NCI-H1436 treated with DMSO at 0.1 percent for 48 hours (cell line): ENCODE data around the gene DLGAP5.

Experiments used
- DNase-seq: peaks from one replicate; lab custom pipeline; 2025; lab: John Stamatoyannopoulos, UW

The DLGAP5 gene, protein sequence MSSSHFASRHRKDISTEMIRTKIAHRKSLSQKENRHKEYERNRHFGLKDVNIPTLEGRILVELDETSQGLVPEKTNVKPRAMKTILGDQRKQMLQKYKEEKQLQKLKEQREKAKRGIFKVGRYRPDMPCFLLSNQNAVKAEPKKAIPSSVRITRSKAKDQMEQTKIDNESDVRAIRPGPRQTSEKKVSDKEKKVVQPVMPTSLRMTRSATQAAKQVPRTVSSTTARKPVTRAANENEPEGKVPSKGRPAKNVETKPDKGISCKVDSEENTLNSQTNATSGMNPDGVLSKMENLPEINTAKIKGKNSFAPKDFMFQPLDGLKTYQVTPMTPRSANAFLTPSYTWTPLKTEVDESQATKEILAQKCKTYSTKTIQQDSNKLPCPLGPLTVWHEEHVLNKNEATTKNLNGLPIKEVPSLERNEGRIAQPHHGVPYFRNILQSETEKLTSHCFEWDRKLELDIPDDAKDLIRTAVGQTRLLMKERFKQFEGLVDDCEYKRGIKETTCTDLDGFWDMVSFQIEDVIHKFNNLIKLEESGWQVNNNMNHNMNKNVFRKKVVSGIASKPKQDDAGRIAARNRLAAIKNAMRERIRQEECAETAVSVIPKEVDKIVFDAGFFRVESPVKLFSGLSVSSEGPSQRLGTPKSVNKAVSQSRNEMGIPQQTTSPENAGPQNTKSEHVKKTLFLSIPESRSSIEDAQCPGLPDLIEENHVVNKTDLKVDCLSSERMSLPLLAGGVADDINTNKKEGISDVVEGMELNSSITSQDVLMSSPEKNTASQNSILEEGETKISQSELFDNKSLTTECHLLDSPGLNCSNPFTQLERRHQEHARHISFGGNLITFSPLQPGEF

DNA sequence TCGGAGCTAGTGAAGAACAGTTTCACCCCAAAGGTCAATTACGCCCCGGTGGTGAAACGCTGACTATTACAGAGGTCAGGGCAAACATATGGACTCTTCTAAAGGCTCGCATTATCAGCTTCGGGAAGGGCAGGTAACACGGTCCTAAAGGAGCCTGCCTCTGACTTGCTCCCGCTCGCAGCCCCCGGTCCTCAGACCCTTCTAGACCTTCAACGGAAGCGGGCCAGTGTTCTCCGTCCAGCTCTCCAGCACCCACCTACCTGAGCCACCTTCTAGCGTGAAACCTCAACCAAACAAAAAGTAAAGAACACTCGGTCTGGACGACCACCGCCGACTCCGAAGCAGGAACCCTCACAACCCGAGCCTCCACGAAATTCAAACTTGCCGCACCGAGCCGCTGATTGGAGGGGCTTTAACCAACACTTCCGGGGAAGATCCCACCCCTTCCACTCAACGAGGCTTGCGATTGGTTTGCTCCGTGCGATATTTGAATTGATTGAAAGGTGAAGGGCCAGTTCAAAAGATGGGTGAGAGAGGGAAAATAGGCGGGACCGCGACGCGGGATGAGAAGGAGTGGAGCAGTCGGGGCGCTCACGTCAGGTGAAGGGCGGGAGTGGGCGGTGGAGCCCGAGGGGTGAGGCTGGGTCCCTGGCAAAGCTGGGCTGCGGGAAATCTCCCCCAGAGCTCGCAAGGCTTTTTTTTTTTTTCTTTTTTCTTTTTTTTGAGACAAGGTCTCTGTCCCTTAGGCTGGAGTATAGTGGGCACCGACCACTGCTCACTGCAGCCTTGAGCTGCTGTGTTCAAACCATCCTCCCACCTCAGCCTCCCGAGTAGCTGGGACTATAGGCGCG, at the start of gene DLGAP5:
DLGAP5 (minus strand) TSS at position 383 of the 851 bp plus-strand sequence. CDS start 2,406 bp downstream, outside the sequence.
- DNase-seq = peak; percentile 94

DNA sequence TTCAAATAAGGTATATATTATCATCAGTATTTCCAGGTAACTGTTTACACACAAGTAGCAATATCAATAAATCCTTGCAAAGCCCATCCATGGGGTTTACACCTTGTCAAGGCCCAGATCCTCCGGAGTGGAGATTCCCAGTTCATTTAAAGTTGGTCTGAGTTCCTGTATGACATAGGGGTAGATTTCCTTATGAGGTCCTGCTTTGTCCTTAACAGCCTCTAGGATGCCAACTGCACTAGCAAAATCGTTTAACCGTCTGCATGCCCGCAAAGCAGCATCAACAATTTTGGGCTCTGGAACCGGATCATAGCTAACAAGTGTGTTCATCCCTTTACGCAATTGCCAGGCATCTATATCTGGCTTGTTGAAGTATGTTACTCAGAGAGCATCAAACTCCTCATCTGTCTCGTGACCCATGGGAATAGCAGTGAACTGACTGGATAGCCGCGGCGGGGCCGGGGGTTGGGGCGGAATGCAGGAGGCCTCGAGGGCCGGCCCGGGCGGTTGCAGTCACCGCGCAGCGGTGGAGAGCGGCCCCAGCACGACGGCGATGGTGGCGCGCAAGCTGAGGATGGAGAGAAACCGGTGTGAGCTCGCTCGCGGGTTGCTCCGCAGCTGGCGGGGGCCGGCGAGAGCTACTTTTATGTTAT, 49.3 kb upstream of the DLGAP5 start:
- no peak for DNase-seq

DNA sequence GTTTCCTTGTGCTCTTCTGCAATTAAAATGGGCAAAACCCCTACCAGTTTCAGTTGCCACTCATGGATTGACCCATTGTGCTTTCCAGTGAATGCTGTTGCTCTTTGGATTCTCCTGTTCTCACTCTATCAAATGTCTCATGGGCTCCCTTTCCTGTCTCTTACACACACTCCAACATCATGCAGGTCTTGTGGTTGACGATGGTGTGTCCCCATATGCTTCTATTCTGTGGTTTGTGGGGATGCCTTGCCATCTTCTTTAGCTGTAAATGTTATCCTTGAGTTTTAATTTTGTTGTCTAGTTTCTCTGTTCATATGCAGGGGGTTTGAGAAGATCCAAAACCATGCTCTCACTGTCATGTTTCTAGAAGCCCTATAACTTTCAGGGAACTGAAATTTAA, 47.9 kb upstream of the DLGAP5 start:
- DNase-seq = no peak

DNA sequence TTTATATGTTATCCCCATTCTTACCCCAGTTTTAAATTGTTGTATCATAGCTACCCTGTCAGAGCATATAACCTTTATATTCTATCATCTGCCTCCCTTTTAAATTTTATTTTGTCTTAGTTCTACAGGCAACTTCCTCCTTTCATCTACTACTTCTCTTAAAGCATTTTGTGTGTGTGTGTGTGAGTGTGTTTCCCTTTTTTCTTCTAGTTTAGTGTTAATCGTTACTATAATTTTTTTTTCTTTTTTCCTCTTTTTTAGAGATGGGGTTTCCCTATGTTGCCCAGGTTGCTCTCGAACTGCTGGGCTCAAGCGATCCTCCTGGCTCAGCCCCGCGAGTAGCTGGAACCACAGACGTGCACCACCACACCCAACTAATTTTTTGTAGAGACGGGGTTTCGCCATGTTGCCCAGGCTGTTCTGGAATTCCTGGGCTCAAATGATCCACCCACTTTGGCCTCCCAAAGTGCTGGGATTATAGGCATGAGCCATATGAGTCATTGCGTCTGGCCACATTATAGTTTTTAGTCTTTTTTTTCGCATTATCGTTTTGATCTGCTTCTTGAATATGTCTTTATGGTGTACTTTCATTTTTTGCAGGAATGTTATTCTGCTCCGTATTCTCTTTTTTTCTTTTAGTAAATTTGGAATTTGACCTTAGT, 46.8 kb upstream of the DLGAP5 start:
- no peak for DNase-seq

DNA sequence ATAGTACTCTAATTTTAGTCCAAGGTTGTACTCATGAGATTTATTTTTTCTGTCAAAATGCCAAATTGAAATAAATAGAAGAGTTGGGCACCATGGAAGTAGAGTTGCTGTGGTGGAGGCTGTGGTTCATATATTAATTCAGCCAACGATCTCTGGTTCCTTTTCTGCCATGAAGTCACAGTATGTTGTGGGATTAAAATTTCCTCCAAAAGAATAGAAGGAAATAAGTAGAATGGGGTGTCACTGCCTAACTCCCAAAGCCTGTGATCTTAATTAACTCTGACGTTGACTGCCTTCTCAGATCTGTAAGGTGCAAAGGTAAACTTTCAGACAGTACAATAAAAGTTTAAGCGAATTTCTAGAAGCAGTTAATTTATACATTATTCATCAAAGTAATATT, 42.2 kb upstream of the DLGAP5 start:
- DNase-seq = no peak

DNA sequence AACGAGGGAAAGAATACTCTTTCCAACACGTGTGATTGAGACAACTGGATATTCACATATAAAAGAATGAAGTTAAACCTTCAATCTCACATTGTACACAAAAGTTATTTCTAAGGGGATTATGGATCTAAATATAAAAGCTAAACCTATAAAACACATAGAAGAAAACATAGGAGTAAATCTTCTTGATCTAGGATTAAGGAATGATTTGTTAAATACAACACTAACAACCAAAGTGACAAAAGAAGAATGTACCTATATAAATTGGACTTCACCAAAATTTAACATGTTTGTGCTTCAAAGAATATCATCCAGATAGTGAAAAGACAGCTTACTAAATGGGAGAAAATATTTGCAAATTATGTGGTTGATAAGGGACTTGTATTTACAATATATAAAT, 36.9 kb upstream of the DLGAP5 start:
- no peak for DNase-seq

DNA sequence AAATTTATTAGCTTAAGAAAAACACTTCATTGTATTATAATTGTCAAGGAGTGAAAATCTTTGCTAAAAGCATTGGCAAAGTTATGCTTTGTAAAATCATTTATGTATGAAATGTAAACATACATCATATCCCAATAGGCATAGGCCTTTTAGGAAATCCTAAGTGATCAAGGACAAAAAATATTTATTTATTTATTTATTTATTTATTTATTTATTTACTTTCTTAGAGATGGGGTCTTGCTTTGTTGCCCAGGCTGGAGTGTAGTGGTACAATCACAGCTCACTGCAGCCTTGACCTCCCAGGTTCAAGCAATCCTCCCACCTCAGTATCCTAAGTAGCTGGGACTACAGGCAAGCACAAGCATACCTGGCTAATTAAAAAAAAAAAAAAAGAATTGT, 32.0 kb upstream of the DLGAP5 start:
- DNase-seq = no peak

DNA sequence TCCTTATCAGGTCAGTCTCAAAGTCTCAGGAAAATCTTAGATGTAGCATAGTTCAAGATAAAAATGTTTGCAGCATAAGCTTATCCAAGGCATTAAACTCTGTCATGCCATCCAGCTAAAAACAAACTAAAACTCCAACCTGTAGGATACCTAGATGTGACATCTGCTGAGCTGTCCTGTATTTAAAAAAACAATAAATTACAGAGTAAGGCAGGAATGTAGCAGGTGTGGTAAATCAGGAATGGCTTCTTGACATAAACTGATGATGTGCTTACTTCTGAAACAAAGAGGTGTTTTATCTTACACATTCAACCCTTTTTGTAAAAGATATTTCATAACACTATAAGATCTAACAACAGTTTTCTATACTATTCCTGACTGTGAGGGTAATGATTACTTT, 30.6 kb upstream of the DLGAP5 start:
- no peak for DNase-seq

DNA sequence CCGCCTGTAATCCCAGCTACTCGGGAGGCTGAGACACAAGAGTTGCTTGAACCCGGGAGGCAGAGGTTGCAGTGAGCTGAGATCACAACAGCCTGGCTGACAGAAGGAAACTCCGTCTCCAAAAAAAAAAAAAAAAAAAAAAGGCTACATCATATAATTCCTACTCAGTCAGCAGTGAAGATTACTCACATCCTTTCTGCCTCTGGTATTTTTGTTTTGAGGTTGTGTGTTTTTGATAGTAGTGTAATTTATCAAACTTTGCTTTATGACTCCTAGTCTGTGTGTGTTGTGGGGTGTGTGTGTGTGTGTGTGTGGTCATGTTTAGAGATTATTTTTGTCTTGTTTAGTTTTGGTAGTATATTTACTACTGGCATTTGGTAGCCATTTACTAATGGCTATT, 29.8 kb upstream of the DLGAP5 start:
- no peak for DNase-seq

DNA sequence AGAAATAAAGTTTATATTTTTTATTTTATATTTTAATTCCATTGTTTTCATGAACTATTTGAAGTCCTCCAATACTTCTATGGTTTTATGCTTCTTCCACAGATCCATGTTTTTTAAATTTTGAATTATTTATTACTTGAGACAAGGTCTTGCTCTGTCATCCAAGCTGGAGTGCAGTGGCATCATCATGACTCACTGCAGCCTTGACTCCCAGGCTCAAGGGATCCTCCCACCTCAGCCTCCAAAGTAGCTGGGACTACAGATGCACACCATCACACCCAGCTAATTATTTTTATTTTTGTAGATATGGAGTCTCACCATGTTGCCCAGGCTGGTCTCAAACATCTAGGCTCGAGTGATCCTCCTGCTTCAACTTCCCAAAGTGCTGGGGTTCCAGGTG, 28.8 kb upstream of the DLGAP5 start:
- DNase-seq = no peak

DNA sequence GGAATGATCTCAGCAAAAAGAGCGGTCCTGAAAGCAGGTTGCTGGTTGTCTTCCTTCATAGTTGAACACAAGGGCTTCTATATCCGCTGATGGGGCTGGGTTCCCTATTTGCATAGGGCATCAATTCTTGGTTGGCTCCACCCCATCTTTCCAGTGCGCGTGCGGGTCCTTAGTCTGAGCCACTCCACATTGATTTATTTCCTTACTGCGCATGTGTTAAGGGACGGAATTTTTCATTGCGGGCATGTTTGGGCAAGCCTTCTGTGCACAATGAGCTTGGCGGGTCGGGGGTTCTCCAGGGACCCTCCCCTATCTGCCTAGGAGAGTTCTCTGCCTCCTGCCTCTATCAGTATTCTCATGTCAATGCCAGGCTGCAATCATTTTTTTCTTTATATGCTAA, 21.2 kb upstream of the DLGAP5 start:
- peak; percentile 3 for DNase-seq

DNA sequence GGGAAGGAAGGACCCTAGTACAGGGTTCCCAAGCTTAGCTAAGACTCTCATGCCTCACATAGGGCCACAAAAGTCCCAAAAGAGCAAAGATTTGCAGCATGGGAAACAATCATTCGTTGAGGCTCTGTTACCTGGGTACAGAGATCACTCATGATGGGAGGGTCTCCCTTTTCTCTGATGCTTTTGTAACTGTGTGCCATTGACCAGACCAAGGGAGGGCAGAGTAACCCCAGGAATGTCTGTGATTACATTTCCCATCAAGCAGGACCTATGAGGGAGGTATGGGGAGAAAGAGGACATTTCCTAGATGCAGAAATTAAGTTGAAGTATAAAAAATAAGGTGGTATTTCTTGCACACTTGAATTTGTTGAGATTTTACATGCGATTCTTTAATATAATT, 16.4 kb upstream of the DLGAP5 start:
- no peak for DNase-seq

DNA sequence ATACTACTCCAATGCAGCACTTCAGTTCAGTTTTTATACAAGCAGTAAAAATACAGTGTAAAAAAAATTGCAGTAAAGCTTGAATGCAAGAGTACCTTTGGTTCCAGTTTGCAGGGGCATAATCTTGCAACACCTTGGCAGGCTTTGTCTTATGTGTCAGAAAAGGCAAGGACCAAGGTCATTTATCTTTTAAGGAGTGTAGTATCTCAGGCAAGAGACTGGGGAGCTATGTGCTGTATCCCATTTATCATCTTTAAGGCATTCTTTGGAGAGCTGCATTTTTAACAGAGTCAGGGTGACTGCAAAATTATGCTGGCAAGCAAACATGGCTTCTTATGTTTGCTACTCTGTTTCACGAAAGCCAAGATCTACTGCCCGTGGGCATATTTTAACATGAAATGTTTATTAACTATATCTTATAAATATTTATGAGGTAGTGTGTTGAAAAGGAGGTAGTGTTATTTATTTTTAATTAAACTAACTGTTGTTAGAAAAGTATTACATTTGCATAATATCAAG, 14.8 kb upstream of the DLGAP5 start:
- no peak for DNase-seq

DNA sequence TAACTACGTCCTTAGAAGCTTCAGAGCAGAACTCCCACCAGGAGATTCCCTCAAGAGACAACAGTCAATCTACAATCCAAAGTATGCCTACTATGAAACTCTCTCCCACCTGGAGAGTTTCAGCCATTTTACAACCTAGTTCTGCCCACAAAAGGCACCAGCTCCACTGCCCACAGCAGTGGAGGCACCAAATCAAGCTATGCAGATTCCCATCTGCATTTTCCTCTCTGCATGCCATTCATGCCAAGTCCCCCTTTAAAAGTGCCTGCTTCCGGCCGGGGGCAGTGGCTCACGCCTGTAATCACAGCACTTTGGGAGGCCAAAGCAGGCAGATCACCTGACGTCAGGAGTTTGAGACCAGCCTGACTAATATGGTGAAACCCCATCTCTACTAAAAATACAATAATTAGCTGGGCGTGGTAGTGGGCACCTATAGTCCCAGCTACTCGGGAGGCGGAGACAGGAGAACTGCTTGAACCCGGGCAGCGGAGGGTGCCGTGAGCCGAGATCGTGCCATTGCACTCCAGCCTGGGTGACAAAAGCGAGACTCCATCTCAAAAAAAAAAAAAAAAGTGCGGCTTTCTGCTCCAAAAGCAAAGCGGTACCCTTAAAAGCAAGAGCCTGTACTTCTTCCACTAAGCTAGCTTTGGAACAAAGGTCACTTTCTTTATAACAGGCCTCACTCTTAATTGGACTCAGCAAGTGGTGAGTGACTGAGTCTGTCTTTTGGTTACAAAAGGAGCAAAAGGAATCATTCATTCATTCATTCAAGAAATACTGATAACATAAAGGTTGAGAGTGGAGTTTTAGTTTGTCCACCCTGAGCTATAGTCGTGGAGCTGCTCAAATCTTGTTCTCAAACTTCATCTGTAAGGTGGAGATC, 10.1 kb upstream of the DLGAP5 start:
- no peak for DNase-seq

DNA sequence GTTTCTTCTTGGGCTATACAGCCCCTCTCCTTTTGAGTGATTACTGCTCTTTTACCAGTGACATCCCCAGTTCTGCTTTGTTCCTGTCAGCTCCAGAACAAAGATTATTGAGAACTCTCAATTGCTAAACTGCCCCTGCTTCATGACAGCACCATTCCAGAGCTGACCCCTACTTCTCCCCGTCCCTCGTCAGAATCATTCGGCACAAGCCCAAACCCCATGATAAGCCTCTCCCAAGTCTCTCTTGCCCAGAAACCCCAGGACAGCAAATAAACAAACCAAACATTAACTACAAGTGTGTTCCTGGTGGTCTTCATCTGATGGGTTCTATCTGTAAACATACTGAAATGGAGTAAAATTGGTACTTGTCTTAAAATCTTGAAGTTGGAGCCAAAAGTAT, 9.3 kb upstream of the DLGAP5 start:
- no peak for DNase-seq

DNA sequence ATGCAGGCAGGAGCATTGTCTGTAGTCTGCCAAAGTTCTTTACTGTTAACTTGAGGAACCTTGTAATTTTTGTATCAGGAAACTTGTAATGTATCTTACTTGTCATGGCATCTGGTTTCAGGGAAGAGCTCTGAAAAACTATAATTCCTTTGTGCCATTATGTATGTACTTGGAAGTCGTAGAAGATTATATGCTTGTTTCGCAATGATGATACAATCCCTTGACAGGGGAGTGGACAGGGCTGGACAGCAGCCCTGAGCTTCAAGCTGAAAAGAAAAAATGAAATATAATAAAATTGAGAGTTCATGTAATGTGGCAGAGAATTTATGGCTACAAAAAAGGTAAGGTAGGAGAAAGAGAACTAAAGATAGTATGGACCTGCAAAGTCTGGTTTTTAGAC, 7.4 kb upstream of the DLGAP5 start:
- DNase-seq = no peak

DNA sequence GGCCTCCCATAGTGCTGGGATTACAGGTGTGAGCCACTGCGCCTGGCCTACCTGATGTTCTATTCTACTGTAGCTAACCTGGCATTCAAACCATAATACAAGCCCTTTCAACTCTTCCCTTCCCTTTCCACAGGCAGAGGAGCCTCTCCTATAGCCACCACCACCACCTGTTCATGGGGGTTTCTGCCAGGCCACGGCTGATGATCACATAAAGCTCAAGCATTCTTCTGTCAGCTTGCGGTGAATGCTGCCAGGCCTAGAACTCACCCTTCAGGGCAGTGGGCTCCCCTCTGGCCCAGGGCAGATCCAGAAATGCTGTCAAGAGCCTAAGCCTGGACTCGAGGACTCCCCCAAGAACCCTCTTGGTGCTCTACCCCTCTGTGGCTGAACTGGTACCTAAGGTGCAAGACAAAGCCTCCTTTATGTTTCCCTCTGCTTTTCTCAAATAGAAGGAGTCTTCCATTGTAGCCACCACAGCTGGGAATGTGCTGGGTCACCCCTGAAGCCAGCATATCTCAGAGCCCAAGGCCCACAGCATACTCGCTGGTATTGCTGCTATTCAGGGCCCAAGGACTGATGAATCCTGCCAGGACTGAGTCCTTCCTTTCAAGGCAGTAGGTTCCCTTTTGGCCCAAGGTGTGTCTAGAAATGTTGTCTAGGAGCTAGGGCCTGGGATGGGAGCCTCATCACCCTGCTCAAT, 3.4 kb upstream of the DLGAP5 start:
- DNase-seq = no peak

DNA sequence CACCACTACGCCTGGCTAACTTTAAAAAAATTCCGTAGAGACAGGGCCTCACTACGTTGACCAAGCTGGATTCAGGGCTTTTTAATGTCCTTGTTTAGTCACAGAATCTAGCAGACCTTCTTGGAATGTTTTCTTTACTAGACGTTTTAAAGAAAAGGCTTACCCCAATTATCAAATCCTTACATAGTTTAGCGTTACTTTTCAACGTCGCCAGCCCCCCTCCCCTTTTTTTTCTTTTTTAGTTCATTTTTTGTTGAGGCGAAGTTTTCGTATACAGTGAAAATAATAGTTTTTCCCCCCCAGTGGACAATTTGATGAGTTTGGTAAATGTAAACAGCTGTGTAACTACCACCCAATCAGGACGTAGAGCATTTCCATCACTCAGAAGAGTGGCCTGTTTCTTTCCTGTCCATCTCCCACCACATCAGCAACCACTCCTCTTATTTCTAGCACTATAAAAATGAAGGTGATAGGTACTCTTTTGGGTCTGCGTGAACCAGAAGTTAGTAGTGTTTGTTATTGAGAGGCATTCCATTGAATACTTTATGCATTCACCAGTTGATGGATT, 753 bp upstream of the DLGAP5 start:
- DNase-seq = no peak

DNA sequence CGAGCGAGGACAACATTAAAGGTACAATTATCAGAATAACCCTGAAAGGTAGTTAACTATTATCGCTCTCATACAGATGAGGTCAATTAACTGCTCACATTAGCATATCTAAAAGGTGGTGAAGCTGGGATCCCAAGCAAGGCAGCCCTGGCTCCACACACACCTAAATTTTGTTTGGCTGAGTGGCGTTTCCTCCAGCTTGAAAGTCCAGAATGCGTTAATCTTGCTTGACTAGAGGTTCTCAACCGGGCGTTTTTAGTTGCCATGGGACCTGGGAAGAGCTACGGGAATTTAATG, 531 bp downstream of the DLGAP5 start:
- no peak for DNase-seq
